CD8-positive, alpha-beta memory T cell (primary cell): Measurements from ENCODE around the gene PLEKHA1. TPM values are rescaled to one million over a fixed set of nuclear protein-coding genes. Genes with fewer than 3 reads are reported as not detected.

Source experiments
- CTCF ChIA-PET: fragments of 350-600 bp; sonication (Branson Sonifier 250); formaldehyde crosslinking; loops from one replicate; lab custom pipeline; 2021; ENCODE audit warnings: antibody characterized with exemption; lab: Charles Lee
- POLR2A ChIA-PET: fragments of 350-600 bp; sonication (Branson Sonifier 250); formaldehyde crosslinking; loops from one replicate; lab custom pipeline; 2021; ENCODE audit warnings: antibody characterized with exemption; lab: Charles Lee
- DNase-seq, 5 donors: peaks; one replicate each; pipeline versions ENCODE4 v3.0.0 to v3.0.0-alpha.2; 2020 to 2022; ENCODE audit warnings: mixed read lengths in 1 of 5
- H3K27ac ChIP-seq: one replicate; pipeline ENCODE4 v1.7.0; 2013; ENCODE audit warnings: low read depth, mild to moderate bottlenecking, low read length, moderate library complexity
- H3K27me3 ChIP-seq: 2 replicates; pipeline ENCODE4 v1.7.0; 2013; ENCODE audit warnings: low read length, mild to moderate bottlenecking; ENCODE audit not compliant: insufficient read depth, poor library complexity, severe bottlenecking
- H3K36me3 ChIP-seq: 2 replicates; pipeline ENCODE4 v1.7.0; 2013; ENCODE audit warnings: mild to moderate bottlenecking, low read length, moderate library complexity; ENCODE audit not compliant: insufficient read depth
- H3K4me1 ChIP-seq: 2 replicates; pipeline ENCODE4 v1.7.0; 2013; ENCODE audit warnings: mild to moderate bottlenecking, low read length, moderate library complexity; ENCODE audit not compliant: insufficient read depth
- H3K4me3 ChIP-seq: 2 replicates; pipeline ENCODE4 v1.7.0; 2013; ENCODE audit warnings: mild to moderate bottlenecking, low read length
- H3K9me3 ChIP-seq: 2 replicates; pipeline ENCODE4 v1.7.0; 2013; ENCODE audit warnings: mild to moderate bottlenecking, low read length
- H3K27ac Mint-ChIP-seq, 8 donors: one replicate each; pipeline ENCODE4 v1.8.0; 2020 to 2021; ENCODE audit warnings: mixed read lengths in 8 of 8, mild to moderate bottlenecking in 6 of 8, inconsistent platforms in 3 of 8, moderate library complexity in 3 of 8
- H3K27me3 Mint-ChIP-seq, 2 donors: one replicate each; pipeline ENCODE4 v1.8.0; 2020 to 2021; ENCODE audit warnings: mixed read lengths in 2 of 2, mild to moderate bottlenecking in 1 of 2, moderate library complexity in 1 of 2
- H3K36me3 Mint-ChIP-seq, 3 donors: one replicate each; pipeline ENCODE4 v1.8.0; 2020 to 2021; ENCODE audit warnings: mixed read lengths in 3 of 3, inconsistent platforms in 1 of 3, mild to moderate bottlenecking in 1 of 3
- H3K4me1 Mint-ChIP-seq, 3 donors: one replicate each; pipeline ENCODE4 v1.8.0; 2020 to 2021; ENCODE audit warnings: mixed read lengths in 3 of 3, inconsistent platforms in 1 of 3, mild to moderate bottlenecking in 1 of 3
- H3K4me3 Mint-ChIP-seq, 7 donors: one replicate each; pipeline ENCODE4 v1.8.0; 2020 to 2021; ENCODE audit warnings: mixed read lengths in 7 of 7, mild to moderate bottlenecking in 6 of 7, moderate library complexity in 4 of 7, inconsistent platforms in 2 of 7
- H3K9me3 Mint-ChIP-seq, 5 donors: one replicate each; pipeline ENCODE4 v1.8.0; 2020 to 2022; ENCODE audit warnings: mixed read lengths in 5 of 5, mild to moderate bottlenecking in 3 of 5, moderate library complexity in 2 of 5, inconsistent platforms in 1 of 5
- polyA plus RNA-seq: library from polyadenylated mRNA; unstranded; fragments of 300-500 nt; fragmentation: Illumina TruSeq; gene quantifications from one replicate; pipeline ENCODE4 v1.2.3, GENCODE V29; 2021
- total RNA-seq, 2 experiments: library from RNA; stranded (reverse); gene quantifications; one replicate each; pipeline ENCODE4 v1.2.3, GENCODE V29; 2021

Gene PLEKHA1
- total and polyA plus RNA-seq, 3 experiments from 2014 or later = 14.5 to 101 (median 16.8) TPM

DNA sequence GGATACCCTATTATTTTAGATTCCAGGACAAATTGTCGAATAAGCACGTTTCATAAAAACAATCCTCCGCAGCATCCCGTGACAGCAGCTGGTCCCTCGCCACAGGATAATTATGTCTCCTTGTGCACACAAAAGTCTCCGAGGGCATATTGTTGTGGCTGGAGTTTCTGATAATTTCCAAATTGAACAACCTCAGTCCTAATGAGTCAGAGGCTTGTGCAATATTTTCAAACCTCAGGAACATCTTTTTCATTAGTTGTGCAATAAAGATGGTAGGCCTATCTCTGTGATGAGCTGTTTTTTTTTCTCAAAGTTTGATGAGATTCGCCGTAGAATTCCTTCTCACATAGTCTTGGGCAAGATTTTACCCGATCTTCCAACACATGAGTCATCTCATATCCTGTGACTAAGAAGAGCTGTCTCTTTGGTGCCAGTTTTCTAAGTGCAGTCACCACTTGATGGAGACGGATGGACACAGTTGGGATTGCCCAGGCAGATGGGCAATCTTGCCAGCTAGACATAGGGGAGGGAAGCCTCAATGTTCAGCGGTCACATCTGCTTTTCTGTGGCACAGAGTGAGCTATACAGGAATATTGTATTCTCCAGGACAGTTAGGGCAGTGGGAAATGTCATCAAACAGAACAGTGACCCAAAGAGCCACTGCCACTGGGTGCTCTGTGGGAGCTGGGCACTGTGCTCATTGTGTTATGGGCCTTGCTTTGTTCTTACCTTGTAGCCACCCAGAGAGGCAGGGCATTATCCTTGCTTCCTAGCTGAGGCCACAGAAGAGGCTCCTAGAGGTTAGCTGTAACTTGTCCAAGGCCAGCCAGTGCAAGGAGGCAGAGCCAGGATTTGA, 94.6 kb downstream of the PLEKHA1 start:
- Histone ChIP-seq H3K27me3 (no peaks in the 10 kb centered on the region), H3K27ac (no peak overlapping the region), H3K36me3 (no peaks in the 10 kb centered on the region), H3K4me3 (no peak overlapping the region), H3K4me1 (no peaks in the 10 kb centered on the region), H3K9me3 (no peaks in the 10 kb centered on the region)
- DNase-seq = no peak
- Mint-ChIP-seq H3K9me3 (no peaks in the 10 kb centered on the region), H3K27ac (no peak overlapping the region), H3K4me1 (peaks cover under 1 to 5% (median 1%) of the 10 kb centered on the region in 3 donors), H3K4me3 (no peak overlapping the region), H3K36me3 (peaks cover 0 to 1% (median 0%) of the 10 kb centered on the region in 3 donors), H3K27me3 (peaks cover 10 to 31% of the 10 kb centered on the region in 2 donors)
- POLR2A ChIA-PET = no interaction called here
- CTCF ChIA-PET = interaction anchor here (1.6 kb wide), 1 partner anchor 9 kb away, joined by 3 read pairs; no protein-coding TSS in a partner anchor

DNA sequence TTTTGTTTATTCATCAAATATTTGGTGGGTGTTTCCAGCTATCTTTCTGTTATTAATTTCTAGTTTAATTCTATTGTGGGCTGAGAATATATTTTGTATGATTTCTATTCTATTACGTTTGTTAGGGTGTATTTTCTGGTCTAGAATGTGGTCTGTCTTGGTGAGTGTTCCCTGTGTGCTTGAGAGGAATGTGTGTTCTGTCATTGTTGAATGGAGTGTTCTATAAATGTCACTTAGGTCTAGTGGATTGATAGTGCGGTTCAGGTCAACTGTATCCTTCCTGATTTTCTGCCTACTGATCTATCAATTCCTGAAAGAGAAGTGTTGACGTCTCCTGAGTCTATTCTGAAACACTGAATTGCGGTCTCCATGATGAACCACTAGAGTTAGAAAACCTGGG, 95.3 kb downstream of the PLEKHA1 start:
- H3K27me3 Mint-ChIP-seq = peaks cover 10 to 37% of the 10 kb centered on the region in 2 donors
- H3K4me3 Mint-ChIP-seq = no peak overlapping the region
- Histone ChIP-seq H3K27ac (no peak overlapping the region), H3K9me3 (no peaks in the 10 kb centered on the region), H3K27me3 (no peaks in the 10 kb centered on the region), H3K4me3 (no peak overlapping the region), H3K36me3 (no peaks in the 10 kb centered on the region), H3K4me1 (no peaks in the 10 kb centered on the region)
- H3K36me3 Mint-ChIP-seq = peaks cover 0 to 1% (median 0%) of the 10 kb centered on the region in 3 donors
- H3K4me1 Mint-ChIP-seq = peaks cover 5 to 12% (median 6%) of the 10 kb centered on the region in 3 donors
- H3K27ac Mint-ChIP-seq = peak overlapping the region in 1 of 8 donors; percentile 1
- CTCF ChIA-PET = interaction anchor here (1.6 kb wide), 1 partner anchor 8 kb away, joined by 3 read pairs; no protein-coding TSS in a partner anchor
- H3K9me3 Mint-ChIP-seq = no peaks in the 10 kb centered on the region
- POLR2A ChIA-PET = no interaction called here
- no peak for DNase-seq

DNA sequence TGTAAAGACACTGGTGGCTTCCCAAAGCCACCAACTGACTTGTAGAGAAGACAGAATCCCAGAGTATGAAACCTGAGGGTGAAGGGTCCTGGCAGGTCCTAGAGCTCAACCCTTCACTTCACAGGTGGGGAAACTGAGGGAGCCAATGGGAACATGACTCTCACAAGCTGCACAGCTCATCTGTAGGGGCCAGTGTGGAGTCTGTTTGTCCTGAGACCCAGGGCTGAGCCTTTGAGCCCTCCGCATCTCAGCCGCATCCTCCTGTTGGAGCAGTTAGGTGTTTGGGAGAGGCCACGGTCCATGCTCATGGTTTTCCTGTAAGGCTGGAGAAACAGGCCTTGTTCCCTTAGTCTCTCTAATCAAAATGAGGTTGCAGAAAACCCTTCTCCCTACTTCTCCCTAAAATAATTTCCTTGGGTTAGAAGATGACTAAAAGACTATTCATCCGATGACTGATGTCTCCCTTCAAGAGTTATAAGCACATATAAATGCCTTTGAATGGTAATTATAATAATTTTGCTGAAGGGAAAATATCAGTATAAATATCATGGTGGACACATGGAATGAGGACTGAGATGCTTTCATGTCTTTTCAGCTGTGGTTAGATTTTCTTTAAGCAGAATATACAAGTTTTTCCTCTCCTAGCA, 97.1 kb downstream of the PLEKHA1 start:
- no peak overlapping the region for H3K27ac ChIP-seq
- no peaks in the 10 kb centered on the region for H3K36me3 ChIP-seq
- ChIA-PET CTCF (no interaction called here), POLR2A (no interaction called here)
- no peaks in the 10 kb centered on the region for H3K27me3 ChIP-seq
- Mint-ChIP-seq H3K27ac (no peak overlapping the region), H3K4me1 (peaks cover 4 to 12% (median 5%) of the 10 kb centered on the region in 3 donors), H3K9me3 (no peaks in the 10 kb centered on the region), H3K27me3 (peaks cover 11 to 41% of the 10 kb centered on the region in 2 donors), H3K4me3 (no peak overlapping the region), H3K36me3 (peaks cover 0 to 1% (median 0%) of the 10 kb centered on the region in 3 donors)
- no peaks in the 10 kb centered on the region for H3K9me3 ChIP-seq
- DNase-seq = no peak
- H3K4me1 ChIP-seq = no peaks in the 10 kb centered on the region
- H3K4me3 ChIP-seq = no peak overlapping the region

DNA sequence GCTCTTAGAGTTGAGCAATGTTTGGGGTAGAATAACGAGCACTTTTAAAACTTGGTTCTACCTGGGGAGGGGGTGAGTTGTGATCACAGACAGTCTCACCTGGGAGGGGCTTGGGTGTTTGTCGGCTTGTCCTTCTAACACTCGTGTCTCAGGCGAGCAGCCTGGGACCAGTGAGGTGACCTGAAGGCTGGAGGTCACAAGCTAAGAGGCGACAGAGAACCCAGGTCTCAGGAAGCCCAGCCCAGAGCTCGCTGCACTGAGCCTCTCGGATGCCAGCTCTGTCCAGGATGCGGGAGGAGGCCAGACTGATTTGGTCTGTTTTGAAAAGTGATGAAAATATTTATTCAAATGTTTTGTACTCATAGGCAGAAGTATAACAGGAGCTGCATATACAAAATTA, 98.6 kb downstream of the PLEKHA1 start:
- Histone ChIP-seq H3K4me1 (no peaks in the 10 kb centered on the region), H3K27ac (no peak overlapping the region), H3K27me3 (no peaks in the 10 kb centered on the region), H3K4me3 (no peak overlapping the region), H3K36me3 (no peaks in the 10 kb centered on the region), H3K9me3 (no peaks in the 10 kb centered on the region)
- peaks cover 0 to 1% (median 0%) of the 10 kb centered on the region in 3 donors for H3K36me3 Mint-ChIP-seq
- peaks cover 11 to 41% of the 10 kb centered on the region in 2 donors for H3K27me3 Mint-ChIP-seq
- no peak overlapping the region for H3K27ac Mint-ChIP-seq
- H3K4me3 Mint-ChIP-seq = no peak overlapping the region
- H3K4me1 Mint-ChIP-seq = peaks cover 4 to 12% (median 5%) of the 10 kb centered on the region in 3 donors
- no peaks in the 10 kb centered on the region for H3K9me3 Mint-ChIP-seq
- no peak for DNase-seq
- POLR2A ChIA-PET = no interaction called here
- CTCF ChIA-PET = interaction anchor here (0.6 to 1.2 kb wide), 2 partner anchors 92 to 174 kb away, joined by 3 read pairs; no protein-coding TSS in a partner anchor

DNA sequence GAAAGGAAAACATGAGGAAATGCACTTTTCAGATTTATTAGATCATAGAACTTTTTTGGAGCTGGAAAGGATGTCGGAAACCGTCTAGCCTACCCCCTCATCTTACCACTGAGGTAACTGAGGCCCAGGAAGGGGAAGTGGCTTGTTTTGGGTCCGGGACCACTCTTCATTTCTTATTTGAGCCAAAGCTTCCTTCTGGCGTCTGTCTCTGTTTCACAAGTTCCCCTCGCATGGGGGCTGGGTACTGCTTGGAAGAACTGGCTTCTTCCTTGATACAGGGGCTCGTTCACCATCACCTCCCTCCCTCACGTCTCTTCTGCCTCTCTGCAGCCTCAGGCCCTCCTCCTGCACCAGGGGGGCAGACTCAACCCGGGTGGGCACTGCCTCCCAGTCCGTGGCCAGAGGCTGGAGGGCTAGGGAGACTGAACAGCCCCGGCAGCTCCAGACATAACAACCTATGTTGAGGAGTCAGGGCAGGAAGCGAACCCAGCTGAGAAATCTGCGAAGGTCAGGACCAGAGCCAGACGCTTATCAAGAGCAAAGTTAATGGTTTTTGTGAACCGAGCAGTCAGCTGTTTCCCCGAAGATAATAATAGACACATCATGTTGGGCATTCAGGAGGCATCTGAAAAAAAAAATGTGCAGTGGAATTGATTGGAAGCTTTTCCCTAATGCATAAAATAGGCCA, 99.8 kb downstream of the PLEKHA1 start:
- Mint-ChIP-seq H3K27me3 (peaks cover 11 to 35% of the 10 kb centered on the region in 2 donors), H3K4me3 (peak overlapping the region in 1 of 7 donors; percentile 68), H3K9me3 (no peaks in the 10 kb centered on the region), H3K27ac (no peak overlapping the region), H3K36me3 (peaks cover 0 to 1% (median 0%) of the 10 kb centered on the region in 3 donors), H3K4me1 (peaks cover 4 to 12% (median 5%) of the 10 kb centered on the region in 3 donors)
- ChIA-PET CTCF (no interaction called here), POLR2A (no interaction called here)
- no peak overlapping the region for H3K27ac ChIP-seq
- no peaks in the 10 kb centered on the region for H3K9me3 ChIP-seq
- no peak overlapping the region for H3K4me3 ChIP-seq
- DNase-seq = no peak
- no peaks in the 10 kb centered on the region for H3K36me3 ChIP-seq
- H3K27me3 ChIP-seq = no peaks in the 10 kb centered on the region
- H3K4me1 ChIP-seq = no peaks in the 10 kb centered on the region

DNA sequence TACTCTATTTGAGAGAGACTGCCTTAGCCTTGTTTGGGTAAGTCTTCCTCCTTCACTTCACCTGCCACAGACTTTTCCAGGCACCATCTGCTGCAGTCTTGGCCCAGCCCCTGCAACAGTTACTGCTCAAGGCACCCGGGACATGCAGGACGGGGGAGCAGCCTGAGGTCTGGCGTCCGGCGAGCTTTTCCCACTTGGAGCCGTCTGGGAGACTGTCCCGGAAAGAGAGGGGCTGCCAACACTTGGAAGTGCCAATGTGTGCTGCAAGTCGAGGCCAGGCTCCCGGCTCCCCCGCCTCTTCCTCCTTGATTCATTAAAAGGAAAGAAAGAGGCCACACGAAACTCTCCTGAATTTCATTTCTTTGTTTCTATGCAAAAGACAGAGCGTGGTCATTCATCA, 100.6 kb downstream of the PLEKHA1 start:
- Mint-ChIP-seq H3K4me3 (no peak overlapping the region), H3K27me3 (peaks cover 10 to 42% of the 10 kb centered on the region in 2 donors), H3K36me3 (peaks cover 0 to 1% (median 0%) of the 10 kb centered on the region in 3 donors), H3K4me1 (peaks cover 4 to 12% (median 5%) of the 10 kb centered on the region in 3 donors), H3K27ac (no peak overlapping the region), H3K9me3 (no peaks in the 10 kb centered on the region)
- Histone ChIP-seq H3K9me3 (no peaks in the 10 kb centered on the region), H3K27me3 (no peaks in the 10 kb centered on the region), H3K4me1 (no peaks in the 10 kb centered on the region), H3K4me3 (no peak overlapping the region), H3K27ac (no peak overlapping the region), H3K36me3 (no peaks in the 10 kb centered on the region)
- CTCF ChIA-PET = no interaction called here
- POLR2A ChIA-PET = no interaction called here
- DNase-seq = no peak

DNA sequence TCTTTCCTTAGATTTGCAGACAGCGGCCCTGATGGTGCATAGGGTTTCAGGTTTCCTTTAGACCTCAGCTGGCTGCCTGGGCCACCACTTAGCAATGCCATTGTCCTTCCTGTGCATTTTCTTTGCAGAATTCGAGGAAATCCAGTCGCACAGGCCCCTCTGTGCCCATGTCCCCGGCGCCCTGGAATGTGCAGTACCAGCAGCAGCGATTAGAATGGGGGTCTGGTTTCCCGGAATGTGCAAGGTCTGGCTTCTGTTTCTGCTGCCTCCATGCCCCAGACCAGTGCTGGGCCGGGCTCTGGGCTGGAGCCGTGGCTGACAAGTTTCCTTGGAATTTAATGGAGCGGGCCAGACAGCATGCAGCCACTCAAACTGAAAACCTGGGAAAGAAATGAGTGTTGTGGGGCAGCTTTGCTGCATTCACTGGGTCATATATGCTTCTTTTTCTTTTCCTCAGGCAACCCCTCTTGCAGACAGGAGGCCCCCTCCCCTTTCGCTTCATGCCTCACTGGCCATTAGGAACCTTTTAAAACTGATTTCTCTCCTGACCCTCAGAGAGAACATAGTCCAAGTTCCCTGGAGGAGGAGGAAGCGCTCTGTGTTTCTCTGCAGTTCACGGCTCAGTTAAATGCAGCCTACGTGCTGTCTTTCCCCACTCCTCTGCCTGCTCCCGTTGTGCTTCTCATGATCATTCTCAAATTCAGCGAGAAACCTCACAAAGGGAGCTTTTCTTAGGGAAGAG, 101.3 kb downstream of the PLEKHA1 start:
- peaks cover 6 to 45% of the 10 kb centered on the region in 2 donors for H3K27me3 Mint-ChIP-seq
- POLR2A ChIA-PET = no interaction called here
- peaks cover 0 to 1% (median 0%) of the 10 kb centered on the region in 3 donors for H3K36me3 Mint-ChIP-seq
- H3K27ac ChIP-seq = no peak overlapping the region
- H3K4me1 Mint-ChIP-seq = peaks cover 4 to 12% (median 5%) of the 10 kb centered on the region in 3 donors
- H3K27ac Mint-ChIP-seq = no peak overlapping the region
- no peaks in the 10 kb centered on the region for H3K27me3 ChIP-seq
- DNase-seq = no peak
- no peaks in the 10 kb centered on the region for H3K36me3 ChIP-seq
- H3K9me3 ChIP-seq = no peaks in the 10 kb centered on the region
- H3K4me3 Mint-ChIP-seq = no peak overlapping the region
- CTCF ChIA-PET = no interaction called here
- no peaks in the 10 kb centered on the region for H3K9me3 Mint-ChIP-seq
- H3K4me3 ChIP-seq = no peak overlapping the region
- H3K4me1 ChIP-seq = no peaks in the 10 kb centered on the region
